Hepatic stellate cell (primary cell): Measurements from ENCODE around the gene NAA25.
A peak's percentile ranks its signal among the peaks of the same experiment; 100 is the strongest.

Experiments
- DNase-seq: peaks from one replicate; pipeline ENCODE4 v3.0.0; 2011; ENCODE audit warnings: low spot score

Gene NAA25

GRCh38 chr12:112108202-112109079 lies at the start of gene NAA25:
TSS of gene NAA25 (minus strand) at chr12:112108783. CDS start at chr12:112108773, 10 bp downstream.
- peak; percentile 90 for DNase-seq

GRCh38 chr12:112153893-112154219 lies 45.3 kb upstream of the NAA25 start:
- DNase-seq, result no peak

- no peak for DNase-seq
Observed at GRCh38 chr12:112153181-112153892, 44.8 kb upstream of the NAA25 start.

DNA sequence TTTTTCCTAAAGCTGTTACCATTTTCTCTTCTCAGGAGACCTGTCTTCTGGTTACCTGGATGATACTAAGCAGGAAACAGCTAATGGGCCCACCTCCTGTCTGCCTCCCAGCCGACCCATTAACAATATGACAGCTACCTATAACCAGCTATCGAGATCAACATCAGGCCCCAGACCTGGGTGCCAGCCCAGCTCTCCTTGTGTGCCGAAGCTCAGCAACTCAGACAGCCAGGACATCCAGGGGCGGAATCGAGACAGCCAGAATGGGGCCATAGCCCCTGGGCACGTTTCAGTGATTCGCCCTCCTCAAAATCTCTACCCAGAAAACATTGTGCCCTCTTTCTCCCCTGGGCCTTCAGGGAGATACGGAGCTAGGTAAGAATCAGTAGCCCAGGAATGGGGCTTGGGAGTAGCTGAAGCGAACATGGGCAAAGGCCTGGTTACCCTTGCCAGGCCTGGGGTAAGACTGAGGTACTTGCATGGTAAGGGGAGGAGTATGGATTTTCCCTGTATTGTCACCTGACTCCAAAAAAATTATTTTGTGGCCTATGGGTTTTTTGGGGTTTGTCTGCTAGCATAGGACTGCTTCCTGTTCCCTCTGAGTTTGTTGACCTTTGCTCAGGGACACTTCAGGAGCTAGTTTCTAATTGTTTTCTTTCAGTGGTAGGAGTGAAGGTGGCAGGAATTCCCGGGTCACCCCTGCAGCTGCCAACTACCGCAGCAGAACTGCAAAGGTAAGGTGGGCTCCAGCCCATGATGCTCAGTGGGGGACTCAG lies 43.4 kb upstream of the NAA25 start:
- DNase-seq, result no peak

DNA sequence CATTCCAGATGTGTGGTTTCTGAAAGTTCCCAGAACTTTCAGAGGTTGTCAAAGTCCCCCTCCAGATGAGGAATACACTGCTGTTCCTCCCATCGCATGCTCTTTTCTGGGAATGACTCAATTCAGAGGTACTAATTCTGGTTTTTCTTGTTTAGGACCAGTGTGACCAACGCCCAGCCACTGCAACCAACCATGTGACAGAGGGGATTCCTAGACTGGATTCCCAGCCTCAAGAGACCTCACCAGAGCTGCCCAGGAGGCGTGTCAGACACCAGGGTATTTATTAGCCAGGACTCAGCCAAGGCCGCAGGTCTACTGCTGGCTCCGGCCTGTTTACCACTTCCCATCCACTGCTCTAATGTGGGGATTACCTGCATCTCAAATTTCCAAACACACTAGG lies 41.0 kb upstream of the NAA25 start:
- no peak for DNase-seq

- DNase-seq, result peak; percentile 36
Observed at GRCh38 chr12:112148031-112148513, 39.5 kb upstream of the NAA25 start.

- no peak for DNase-seq
Observed at GRCh38 chr12:112146123-112146522, 37.5 kb upstream of the NAA25 start.

- DNase-seq, result no peak
Observed at GRCh38 chr12:112140728-112141127, 32.1 kb upstream of the NAA25 start.

DNA sequence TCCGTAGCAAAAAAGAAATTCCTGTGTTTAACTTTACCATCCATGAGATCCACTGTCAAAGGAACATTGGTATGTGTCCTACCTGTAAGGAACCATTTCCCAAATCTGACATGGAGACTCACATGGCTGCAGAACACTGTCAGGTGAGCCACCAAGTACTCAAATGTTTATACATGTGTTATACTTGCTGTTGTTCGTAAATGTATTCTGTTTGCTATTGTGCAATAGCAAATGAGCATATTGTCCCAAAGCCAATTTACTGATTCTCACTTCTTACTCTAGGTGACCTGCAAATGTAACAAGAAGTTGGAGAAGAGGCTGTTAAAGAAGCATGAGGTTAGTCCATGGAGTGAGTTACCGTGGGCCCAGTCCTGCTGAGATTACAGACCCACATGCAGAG lies 26.1 kb upstream of the NAA25 start:
- no peak for DNase-seq

GRCh38 chr12:112133418-112133817 lies 24.8 kb upstream of the NAA25 start:
- DNase-seq, result no peak

DNA sequence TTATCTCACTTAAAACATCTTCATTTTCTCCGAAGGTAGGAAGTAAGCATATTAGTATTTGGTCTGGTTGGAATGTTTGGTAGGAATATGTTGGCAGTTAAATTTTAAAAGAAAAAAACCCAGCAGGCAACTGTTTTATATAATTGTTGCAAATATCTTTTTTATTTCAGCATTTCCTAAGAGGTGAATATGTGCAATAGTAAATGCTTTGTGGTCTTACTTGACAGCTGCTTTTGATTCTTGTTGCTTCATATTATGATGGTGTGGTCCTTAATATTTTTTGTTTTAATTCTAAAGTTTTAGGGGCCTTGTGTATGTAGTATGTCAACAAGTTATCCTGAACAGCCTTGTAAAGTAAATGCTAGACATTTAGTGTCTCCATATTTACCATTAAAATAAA lies 23.1 kb upstream of the NAA25 start:
- no peak for DNase-seq

GRCh38 chr12:112130441-112130998 lies 21.9 kb upstream of the NAA25 start:
- DNase-seq, result no peak

DNA sequence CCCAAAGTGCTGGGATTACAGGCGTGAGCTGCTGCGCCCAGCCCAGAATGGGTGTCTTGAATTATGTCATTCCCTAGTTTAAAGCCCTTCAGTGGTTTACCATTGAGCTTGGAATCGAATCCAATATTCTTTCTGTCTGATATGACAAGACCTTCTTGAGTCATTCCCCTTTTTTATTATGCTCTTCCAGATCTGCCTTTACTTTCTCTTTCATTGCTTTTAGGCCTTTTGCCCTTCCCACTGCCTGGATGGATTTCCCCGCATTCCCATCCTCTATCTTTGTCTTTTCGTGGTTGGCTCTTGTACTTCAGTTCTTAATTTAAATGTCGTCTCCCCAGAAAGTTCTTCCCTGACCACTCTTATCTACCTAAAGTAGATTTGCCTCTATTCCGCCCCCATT lies 18.3 kb upstream of the NAA25 start:
- DNase-seq, result peak; percentile 24

- no peak for DNase-seq
Observed at GRCh38 chr12:112126000-112126438, 17.4 kb upstream of the NAA25 start.

- peak; percentile 99 for DNase-seq
Observed at GRCh38 chr12:112125250-112125999, 16.8 kb upstream of the NAA25 start, which contains the start of gene TRAFD1. TSS of gene TRAFD1 (plus strand) at chr12:112125560. CDS start at chr12:112130523, 4,963 bp downstream.

DNA sequence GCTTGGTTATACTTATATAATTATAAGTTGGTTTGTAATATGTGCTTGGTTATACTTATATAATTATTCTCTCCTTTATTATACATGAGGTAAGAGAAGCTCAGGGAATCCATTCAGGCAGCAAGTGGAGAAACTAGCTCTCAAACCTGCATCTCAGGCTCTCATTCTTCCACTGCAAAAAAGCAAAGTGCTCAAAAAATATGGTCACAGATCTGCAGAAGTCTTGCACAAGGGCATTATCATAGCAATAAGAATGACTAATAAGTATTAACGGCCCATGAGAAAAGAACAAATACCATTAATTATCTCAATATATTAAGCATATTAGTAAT lies 16.3 kb upstream of the NAA25 start:
- peak; percentile 23 for DNase-seq

- DNase-seq, result peak; percentile 75
Observed at GRCh38 chr12:112122823-112123690, 14.5 kb upstream of the NAA25 start.

- DNase-seq, result peak; percentile 65
Observed at GRCh38 chr12:112121780-112122565, 13.4 kb upstream of the NAA25 start.

GRCh38 chr12:112117685-112118084 lies 9.1 kb upstream of the NAA25 start:
- no peak for DNase-seq
